Measurements from ENCODE around the gene PHACTR1.
"Not testable (repeated sequence)": the region's sequence is repeated elsewhere in the genome, so short reads cannot be mapped to it uniquely, and the experiment has no call there.

Gene PHACTR1

DNA sequence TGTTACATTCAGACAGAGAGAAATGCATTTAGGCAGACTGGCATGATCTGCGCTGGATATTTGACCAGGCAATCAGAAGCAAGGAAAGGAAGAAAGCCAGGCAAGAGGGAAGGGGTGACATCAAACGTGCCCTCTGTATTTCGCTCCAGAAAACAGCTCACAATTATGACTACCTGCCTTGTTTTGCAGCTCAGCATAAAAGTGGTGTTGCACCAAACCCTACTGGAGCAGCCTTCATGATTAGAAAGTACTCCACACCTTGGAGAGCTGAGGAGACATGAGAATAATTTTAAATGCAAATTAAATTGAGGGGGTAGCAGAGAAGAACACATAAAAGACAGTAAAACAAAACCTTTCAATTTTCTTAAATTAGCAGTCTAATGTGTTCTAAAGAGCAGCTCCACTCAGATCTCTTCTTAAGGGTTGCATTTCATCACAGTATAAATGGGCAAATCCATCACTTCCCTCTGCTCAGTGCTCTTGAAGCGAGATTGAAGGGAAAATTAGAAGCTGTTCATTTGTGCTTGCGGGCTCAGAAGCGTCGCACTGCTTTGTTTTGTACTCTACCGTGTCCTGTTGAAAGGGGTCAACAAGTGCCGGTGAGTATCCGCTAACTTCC lies at the start of gene PHACTR1:
PHACTR1 (plus strand) TSS at position 470 of the 619 bp plus-strand sequence.
- DNase-seq = no peak

DNA sequence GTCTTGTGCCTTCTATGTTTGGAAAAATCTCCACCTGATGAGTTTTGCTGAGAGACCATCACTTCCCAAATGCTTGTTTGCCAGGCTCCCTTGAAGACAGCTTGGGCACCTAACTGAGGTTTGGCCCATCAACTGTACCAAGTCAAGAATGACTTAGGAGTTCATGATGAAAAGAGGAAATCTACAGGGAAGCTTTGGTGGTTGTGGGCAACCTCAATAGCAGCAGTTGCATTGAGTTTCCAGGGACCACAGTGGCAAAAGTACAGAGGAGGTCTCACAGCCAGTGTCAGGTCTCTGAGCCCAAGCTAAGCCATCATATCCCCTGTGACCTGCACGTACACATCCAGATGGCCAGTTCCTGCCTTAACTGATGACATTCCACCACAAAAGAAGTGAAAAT lies 49.7 kb upstream of the PHACTR1 start:
- DNase-seq = no peak

DNA sequence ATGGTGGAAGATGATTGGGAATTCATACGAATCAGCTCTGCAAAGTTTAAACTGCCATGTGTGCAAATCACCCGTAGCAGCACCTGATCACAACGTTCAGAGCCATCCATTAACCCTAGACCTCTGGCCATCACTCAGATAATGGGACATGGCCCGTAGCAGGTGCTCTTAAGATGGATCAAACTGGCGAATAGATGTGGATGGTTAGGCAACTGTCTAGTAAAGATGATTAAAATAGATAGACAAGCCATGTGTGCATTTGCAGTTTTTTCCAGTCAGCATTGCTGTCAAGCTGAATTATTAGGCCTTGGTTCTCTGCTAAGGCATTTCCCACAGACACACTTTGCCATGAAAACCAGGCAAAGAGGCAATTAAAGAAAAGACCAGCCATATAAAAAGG lies 40.6 kb upstream of the PHACTR1 start:
- DNase-seq = no peak

DNA sequence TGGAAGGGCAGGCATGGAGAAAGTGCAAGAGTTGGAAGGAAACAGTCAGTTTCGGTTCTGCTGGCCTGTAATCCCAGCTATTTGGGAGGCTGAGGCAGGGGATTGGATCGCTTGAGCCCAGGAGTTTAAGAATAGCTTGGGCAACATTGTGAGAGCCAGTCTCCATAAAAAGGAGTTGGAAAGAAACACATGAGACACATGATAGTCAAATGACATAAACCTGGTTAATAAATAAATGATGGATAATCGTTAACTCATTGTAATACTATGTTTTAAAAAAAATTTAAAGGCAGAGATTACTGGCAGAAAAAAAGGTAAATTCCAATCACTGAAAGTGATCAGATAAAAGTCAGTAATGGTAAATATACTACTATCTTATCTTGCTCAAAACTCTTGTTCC lies 37.2 kb upstream of the PHACTR1 start:
- no peak for DNase-seq

DNA sequence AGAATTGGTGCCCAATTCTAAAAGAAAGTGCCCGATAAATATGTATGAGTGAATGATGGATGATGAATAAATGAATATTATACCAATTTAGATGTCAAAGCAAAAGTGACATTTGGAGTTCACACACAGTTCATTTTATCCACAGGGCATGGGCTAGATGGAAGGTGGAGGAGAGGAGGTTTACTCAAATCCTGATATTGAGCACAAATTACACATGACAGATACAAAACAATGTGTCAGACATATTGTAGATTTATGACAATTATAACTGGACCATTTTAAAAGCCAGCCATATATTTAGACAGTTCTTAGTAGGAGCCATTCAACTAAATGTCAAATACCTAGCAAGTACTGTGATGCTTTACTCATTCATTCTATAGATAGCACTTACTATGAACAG lies 23.4 kb upstream of the PHACTR1 start:
- DNase-seq = no peak

DNA sequence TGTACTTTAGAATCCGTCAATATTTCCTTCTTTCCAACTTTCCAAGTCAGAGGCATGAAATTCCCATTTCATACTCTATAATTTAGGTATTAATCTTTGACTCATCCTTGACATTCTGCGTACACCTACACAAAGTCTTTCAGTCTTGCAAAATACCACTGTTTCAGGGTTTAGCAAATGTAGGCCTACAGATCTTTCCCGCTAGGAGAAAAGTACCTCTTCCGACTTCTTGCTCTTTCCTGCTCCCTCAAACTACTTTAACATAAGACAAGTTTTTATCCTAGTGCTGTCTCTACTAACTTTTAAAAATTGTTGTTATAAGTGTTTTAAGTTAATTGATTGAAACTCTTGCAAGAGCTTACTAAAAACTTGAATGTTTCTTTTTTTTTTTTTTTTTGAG lies 18.3 kb upstream of the PHACTR1 start:
- no peak for DNase-seq

DNA sequence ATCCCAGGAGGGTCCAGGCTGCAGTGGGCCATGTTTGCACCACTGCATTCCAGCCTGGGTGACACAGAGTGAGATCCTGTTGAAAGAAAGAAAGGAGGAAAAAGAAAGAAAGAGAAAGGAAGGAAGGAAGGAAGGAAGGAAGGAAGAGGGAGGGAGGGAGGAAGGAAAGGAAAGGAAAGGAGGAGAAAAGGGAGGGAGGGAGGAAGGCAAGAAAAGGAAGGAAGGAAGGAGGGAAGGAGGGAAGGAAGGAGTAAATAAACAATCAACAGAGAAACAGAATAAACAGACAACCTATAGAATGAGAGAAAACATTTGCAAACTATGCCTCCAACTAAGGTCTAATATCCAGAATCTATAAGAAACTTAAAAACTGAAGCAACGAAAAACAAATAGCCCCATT lies 11.6 kb upstream of the PHACTR1 start:
- no peak for DNase-seq

DNA sequence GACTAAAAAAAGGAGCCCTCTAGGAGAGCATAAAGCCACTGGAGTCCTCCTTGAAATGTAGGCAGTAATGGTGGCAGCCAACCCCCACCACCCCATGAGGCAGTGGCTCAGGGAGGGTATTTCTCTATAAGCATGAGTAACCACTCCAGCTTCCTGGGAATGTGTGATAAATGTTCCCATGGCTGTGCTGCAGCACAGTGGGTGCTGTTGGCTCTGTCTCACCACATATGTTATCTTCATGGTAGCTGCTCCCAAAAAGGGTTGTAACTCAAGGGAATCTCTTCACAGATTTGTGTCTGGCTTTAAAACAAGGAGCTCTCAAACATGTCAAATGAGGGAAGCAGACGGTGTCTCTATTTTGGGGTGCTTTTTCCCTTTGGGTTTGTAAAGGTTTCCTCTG lies 7.5 kb upstream of the PHACTR1 start:
- no peak for DNase-seq

DNA sequence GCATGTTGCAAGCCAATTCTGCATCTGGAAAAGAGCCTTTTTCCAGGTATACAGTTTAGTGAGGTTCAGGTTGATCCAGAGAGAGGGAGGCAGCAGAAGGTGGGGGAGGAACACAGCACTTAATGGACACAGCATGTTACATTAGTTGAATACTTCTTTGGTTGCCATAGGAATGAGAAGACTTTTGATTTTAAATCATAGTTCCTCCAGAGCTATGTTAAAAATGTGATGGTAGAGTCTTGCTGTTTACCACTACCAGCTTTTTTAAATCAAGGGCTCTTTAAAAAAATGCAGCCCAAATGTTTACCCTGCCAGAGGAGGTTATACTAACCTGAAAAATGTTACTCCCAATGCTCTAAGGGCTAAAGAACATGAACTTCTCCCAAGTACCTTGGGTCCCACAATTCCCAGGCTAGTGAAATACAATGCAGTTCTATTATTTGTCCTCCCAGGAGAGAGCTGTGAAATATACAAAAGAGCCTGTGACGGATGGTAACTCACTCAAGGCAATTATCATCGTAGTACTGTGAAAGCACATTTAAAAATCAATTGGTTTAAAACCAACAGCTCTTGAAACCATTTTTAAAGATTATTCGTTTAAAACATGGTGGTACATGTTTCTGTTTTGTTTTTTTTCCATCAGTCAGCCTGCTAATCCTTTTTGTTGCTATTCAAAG lies 6.9 kb upstream of the PHACTR1 start:
- no peak for DNase-seq

DNA sequence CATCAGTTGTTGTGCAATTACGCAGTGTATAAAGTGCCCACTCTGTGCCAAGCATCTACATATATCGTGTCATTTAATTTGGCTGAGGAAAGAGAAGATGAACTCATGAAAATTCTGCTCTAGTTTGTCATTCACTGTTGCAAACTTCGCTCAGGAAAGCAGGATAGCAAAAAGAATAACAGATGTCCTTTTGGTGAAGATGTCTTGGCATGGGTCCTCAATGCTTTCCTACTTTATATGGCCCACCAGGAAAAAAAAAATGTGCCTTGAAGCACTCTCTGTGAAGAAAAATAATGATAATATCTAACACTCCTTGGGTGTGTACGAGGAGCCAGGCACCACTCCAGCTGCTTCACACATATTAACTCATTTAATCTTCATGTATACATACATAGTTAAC lies 5.6 kb upstream of the PHACTR1 start:
- no peak for DNase-seq

DNA sequence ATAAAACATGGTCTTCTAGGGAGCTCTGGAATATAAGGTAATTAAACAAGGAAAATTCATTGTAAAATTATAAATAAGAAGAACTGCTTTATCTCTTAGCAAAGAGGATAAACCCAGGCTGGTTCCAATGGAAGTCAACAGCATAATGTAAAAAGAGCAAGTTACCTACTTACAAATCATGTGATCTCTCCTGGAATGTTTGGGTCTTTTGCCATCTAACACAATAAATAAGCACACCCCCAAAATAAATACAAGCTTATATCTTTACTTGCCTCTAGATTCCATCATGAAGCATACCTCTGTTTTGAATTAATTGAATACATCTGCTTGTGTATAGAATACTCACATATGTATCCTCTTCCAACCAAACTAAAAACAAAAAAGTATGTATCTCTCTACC lies 2.5 kb upstream of the PHACTR1 start:
- DNase-seq = no peak

DNA sequence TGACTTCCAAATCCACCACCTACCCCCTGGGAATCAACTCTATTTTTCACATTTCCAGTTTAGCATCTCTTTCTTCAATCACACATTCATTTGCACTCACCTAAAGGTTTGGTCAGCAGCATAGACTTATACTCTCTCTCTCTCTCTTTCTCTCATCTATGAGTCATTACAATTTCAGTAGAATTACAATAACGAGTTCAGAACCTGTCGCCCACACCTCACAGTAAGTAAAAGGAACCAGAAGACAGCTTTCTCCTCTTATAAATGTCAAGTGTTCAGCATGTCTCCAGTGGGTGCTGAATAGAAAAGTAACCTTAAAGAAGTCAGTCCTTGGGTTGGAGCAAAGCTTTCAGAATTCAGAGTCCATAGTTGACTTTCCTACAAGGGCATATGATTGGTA lies 1.1 kb upstream of the PHACTR1 start:
- DNase-seq = no peak

DNA sequence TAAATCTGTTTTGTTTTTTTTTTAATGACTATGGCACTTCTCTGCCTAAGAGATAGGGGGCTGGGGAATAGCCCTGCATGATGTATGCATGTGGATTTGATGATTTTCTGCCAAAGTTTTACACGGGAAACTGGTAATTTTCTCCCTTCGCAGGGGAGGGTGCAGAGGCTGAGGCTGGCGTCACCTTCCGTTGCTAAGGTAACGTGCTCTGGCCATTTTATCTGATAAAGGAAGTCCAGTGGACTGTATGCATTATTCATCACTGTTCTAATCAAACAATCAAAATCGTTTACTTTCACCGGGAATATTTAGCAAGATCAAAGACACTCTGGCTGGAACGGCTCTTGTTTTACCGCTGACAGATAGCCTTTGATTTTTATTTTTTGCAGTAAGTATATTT lies 789 bp downstream of the PHACTR1 start:
- DNase-seq = no peak

DNA sequence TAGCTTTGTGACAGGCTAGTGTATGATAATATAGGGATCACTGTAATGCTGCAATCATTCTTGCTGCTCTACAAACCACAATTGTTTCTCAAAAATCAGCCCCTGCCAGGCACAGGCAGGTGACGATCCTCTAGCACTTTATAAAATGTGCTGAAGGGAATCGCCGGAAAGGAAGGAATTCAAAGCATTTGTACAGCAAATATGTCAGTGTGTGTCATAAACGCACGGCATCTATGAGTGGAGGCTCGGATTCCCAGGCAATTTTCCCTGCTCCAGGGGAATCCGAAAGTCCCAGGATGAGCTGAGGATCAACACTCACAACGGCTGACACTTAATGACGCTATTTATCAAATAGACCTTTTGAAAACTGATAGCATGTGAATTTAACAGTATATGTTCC lies 1.4 kb downstream of the PHACTR1 start:
- no peak for DNase-seq

DNA sequence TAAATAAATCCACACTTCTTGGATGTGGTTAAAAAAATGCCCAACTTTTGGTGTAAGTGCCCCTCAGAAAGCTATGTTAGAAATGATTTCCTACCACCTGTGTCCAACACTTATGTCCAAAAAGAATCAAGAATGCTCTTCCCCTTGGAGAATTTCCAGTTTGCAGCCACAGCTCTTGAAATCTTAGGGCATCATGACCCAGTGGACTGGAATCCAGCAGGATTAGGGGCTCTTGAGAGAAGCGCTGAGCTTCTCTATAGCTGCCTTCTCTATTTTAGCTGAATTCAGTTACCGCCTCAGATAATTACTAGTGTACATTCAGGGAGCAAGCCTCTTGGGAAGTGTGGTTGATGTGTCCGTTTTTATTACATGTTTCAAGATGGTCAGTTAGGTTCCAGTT lies 2.5 kb downstream of the PHACTR1 start:
- DNase-seq = no peak

DNA sequence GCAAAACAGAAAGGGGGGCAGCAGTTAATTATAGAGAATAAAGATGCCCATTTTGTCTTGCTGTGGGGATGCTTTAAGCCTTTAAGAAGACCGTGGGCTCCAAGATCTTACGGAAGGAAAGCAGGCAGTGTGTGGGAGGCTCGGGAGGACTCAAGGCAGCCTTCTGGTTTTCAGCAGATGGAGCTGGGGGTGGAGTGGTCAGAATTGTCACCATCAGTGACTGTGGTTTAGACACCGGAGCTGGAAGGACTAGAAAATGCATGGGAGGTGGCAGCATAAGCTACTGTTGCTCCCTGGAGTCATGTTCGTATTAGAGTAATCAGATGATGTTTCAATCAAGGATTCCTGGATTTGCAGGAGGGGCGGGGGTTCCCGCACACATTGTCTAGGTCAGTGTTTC lies 3.7 kb downstream of the PHACTR1 start:
- DNase-seq = no peak

DNA sequence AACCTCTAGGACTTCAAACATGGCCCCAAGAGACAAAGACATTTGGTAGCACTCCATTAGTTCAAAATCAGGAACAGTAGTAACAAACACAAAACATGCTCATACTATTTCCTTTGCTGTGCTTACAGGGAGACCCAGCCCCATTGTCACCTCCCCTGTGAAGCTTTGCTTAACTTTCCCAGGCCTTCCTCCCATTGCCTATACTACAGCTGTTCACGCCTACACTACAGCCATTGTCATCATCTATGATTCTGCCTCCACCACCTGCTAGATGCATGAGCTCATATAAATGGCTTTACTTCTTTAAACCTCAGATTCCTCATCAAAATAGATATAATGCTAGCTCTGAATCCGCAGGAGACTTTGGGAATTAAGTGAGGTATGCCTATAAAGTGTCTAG lies 8.7 kb downstream of the PHACTR1 start:
- DNase-seq = no peak

DNA sequence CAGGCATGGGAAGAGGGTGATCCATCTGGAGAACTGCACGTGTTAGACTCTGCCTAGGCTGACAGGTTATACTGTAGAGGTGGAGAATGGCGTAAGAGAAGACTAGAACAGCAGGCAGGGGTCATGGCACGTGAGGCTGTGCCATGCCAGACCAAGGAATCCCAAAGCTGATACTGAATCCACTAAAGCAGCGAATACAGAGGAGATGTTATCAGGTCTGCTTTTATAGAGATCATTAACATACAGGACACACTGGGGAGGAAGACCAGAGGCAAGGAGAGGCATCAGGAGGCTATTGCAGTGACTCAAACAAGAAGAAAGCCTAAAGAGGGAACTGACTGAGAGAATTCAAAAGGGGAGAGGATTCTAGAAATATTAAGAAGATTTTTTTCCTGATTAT lies 12.9 kb downstream of the PHACTR1 start:
- DNase-seq = no peak

DNA sequence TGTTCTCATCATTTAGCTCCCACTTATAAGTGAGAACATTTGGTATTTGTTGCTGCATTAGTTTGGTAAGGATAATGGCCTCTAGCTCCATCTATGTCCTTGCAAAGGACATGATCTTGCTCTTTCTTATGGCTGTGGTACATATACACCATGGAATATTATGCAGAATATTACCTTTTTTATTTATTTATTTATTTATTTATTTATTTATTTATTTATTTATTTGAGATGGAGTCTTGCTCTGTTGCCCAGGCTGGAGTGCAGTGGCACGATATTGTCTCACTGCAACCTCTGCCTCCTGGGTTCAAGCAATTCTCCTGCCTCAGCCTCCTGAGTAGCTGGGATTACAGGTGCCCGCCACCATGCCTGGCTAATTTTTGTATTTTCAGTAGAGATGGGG lies 14.2 kb downstream of the PHACTR1 start:
- DNase-seq = not testable (repeated sequence)

DNA sequence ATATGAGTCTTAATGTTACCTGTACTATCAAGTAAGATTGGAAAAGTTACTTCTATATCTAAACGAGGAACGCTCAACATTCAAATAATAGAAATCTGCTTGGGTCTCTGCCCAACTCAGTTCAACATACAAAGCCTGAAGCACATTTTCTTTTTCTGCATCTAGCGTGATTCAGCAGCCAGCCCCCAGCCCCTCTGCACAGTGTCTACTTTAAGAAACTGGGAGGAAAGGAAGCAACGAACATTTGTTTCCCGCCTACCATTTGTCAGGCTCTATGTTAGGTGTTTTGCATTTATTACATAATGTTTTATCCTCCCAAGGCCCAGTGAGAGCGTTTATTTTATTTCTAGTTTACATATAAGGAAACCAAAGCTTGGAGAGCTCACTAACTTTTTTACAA lies 17.3 kb downstream of the PHACTR1 start:
- DNase-seq = no peak

DNA sequence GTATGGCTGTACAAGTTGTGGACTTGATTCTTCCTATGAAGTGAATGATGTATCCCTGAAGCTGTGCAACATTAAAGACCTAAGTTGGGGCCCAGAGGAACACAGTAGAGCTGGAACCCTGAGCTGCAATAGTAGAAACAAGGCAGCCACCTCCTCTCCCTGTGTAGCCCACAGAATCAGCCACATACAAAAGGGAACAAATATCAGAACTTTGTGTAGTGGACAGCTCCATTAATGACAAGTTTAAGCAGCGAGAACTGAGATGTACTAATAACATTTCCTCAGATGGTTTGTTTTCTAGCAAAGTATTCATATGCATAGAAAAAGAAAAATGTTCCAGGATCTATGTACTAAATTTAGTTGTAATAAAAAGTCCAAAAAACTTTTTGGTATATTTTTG lies 19.2 kb downstream of the PHACTR1 start:
- no peak for DNase-seq

DNA sequence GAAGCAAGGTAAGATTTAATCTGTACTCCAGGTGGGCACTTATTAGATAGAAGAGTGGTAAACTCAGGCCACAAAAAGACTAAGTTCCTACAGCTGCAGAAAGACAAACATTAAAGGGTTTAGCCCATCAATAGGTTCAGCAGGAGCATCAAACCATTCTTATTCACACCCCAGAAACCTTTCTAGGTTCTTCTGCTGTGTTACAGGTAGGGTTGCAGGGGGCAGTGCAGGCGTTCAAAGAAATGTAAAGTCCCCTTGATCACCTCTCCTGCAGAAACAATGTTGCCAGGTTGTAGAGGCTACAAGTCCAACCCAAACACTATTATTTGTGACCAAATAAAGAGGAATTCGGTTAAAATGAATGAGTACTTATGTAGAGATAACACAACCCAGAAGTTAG lies 31.8 kb downstream of the PHACTR1 start:
- no peak for DNase-seq

DNA sequence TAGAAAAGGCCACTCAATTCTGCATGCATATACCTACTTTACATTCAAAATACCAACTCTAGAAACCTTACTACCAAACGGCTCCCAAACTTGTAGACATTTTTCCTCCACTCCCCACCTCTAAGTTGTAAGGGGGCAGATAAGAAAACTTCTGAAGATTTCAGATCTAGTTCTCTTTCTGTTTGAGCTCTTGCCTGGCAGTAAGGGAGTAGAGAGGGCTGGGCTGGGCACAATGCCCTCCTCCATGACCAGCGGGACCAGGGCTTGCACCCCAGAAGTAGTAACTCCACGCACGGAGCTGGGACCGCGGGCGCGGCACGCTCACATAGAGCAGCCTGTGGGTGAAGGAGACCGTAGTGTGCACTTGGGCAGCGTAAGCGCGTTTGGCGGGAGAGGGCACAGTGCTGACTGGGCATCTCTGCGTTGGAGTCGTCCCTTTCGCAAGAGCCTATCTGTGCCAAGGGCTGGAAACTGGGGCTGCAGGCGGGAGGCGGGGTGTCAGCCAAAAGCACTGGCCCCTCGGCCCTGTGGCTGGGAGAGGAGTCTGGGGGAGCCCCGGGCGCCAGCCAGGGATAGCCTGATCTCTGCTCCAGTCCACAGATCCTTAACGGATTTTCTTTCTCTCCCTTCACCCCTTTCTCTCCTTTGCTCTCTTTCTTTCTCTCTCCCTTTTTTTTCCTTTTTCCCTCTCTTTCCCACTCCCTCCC lies 32.4 kb downstream of the PHACTR1 start:
- no peak for DNase-seq

DNA sequence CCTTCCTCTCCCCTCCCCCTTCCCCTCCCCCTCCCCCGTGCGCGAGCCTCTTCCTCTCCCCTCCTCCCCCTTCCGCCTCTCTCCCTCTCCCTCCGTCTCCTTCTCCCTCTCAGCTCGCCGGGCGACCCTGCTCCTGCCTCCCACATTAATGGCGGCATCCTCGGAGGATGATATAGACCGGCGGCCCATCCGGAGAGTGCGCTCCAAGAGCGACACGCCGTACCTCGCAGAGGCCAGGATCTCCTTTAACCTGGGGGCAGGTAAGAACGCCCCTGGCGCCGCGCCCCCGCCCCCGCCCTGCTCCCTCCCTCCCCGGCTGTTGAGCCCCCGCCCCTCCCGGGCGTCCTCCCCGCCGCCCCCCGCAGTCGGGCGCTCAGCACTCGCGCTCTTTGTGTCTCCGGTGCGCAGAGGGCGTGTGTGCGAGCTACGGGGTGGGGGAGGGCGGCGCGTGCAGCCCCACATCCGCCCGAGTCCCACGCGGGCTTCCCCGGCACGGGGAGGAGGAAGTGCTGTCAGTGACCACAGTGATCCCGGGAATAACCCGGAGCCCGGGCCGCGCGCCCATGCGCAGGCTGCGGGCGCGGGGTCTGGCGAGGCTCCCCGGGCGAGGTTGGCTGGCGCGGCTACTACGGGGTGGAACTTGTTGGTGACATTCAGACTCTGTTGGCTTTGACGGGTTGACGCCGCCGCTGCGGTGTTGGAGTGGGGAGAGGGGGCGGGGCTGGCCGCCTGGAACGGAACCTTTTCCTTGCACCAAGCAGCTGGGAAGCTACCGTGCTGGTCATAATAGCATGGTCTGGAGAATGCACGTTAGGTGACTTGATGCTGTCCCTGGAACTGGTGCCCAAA lies 33.2 kb downstream of the PHACTR1 start:
- no peak for DNase-seq
